Measurements from ENCODE around the gene PRTN3. TPM values are rescaled to one million over a fixed set of nuclear protein-coding genes. Genes with fewer than 3 reads are reported as not detected.

The PRTN3 gene
- total RNA-seq, 1 donor from 2014 or later: not detected

GRCh38 chr19:797528-798414 is 43.0 kb upstream of the PRTN3 start:
- no peaks in the 10 kb centered on the region for H3K9me3 Mint-ChIP-seq
- TF ChIP-seq CTCF (IDR thresholded peaks at IDR 0.05): no peak
- H3K4me3 Mint-ChIP-seq: peak overlapping the region; percentile 89
- no peaks in the 10 kb centered on the region for H3K27me3 Mint-ChIP-seq
- ChIA-PET POLR2A (interaction anchor here (0.6 to 1.9 kb wide), 7 partner anchors 11 to 1764 kb away, joined by 3 to 8 read pairs (median 3); partner anchors contain the start of gene WDR18), CTCF (no interaction called here)
- peak; percentile 86 for DNase-seq
- H3K4me1 Mint-ChIP-seq: peaks cover 39% of the 10 kb centered on the region
- H3K36me3 Mint-ChIP-seq (ENCODE audit: low read depth): peaks cover 30% of the 10 kb centered on the region
- peak; percentile 21 for ATAC-seq (ENCODE audit: low read depth)
- H3K27ac Mint-ChIP-seq: peak overlapping the region; percentile 76
- intact Hi-C loops (cut with micrococcal nuclease): loop anchor here (1.0 to 5.0 kb wide), 13 partner anchors 65 to 855 kb away; partner anchors contain the start of genes ATP5F1D, BSG, CDC34 and CIRBP

- ATAC-seq (ENCODE audit: low read depth) (no peak), DNase-seq (peak; percentile 36)
- Mint-ChIP-seq H3K27ac (peak overlapping the region; percentile 73), H3K9me3 (no peaks in the 10 kb centered on the region), H3K36me3 (ENCODE audit: low read depth) (peaks cover 35% of the 10 kb centered on the region), H3K4me3 (peak overlapping the region; percentile 86), H3K27me3 (no peaks in the 10 kb centered on the region), H3K4me1 (peaks cover 40% of the 10 kb centered on the region)
- no peak for TF ChIP-seq CTCF (IDR thresholded peaks at IDR 0.05)
- ChIA-PET POLR2A (interaction anchor here (0.6 to 1.9 kb wide), 3 partner anchors 10 to 126 kb away, joined by 3 to 6 read pairs (median 5); no protein-coding TSS in a partner anchor), CTCF (interaction anchor here (1.5 kb wide), 1 partner anchor 65 kb away, joined by 5 read pairs; no protein-coding TSS in a partner anchor)
- intact Hi-C loops (cut with micrococcal nuclease): loop anchor here (5.0 kb wide), 3 partner anchors 109 to 854 kb away; partner anchors contain the start of genes MBD3 and TCF3
Observed at GRCh38 chr19:798415-799075, 42.3 kb upstream of the PRTN3 start.

- Mint-ChIP-seq H3K4me1 (peaks cover 40% of the 10 kb centered on the region), H3K27ac (peak overlapping the region; percentile 69), H3K9me3 (no peaks in the 10 kb centered on the region), H3K36me3 (ENCODE audit: low read depth) (peaks cover 42% of the 10 kb centered on the region), H3K27me3 (no peaks in the 10 kb centered on the region), H3K4me3 (peak overlapping the region; percentile 86)
- POLR2A ChIA-PET: interaction anchor here (1.9 kb wide), 1 partner anchor 9 kb away, joined by 5 read pairs; no protein-coding TSS in a partner anchor
- no peak for TF ChIP-seq CTCF (IDR thresholded peaks at IDR 0.05)
- no peak for DNase-seq
- intact Hi-C loops (cut with micrococcal nuclease): loop anchor here (5.0 kb wide), 3 partner anchors 108 to 853 kb away; partner anchors contain the start of genes MBD3 and TCF3
- CTCF ChIA-PET: interaction anchor here (1.5 kb wide), 1 partner anchor 64 kb away, joined by 5 read pairs; no protein-coding TSS in a partner anchor
- no peak for ATAC-seq (ENCODE audit: low read depth)
Observed at GRCh38 chr19:799076-799881, 41.5 kb upstream of the PRTN3 start.

GRCh38 chr19:800360-801029 is 40.3 kb upstream of the PRTN3 start:
- Mint-ChIP-seq H3K4me3 (peak overlapping the region; percentile 42), H3K9me3 (no peaks in the 10 kb centered on the region), H3K4me1 (peaks cover 40% of the 10 kb centered on the region), H3K27ac (no peak overlapping the region), H3K36me3 (ENCODE audit: low read depth) (peaks cover 47% of the 10 kb centered on the region), H3K27me3 (no peaks in the 10 kb centered on the region)
- no peak for ATAC-seq (ENCODE audit: low read depth)
- CTCF ChIA-PET: no interaction called here
- DNase-seq: no peak
- no peak for TF ChIP-seq CTCF (IDR thresholded peaks at IDR 0.05)
- intact Hi-C loops (cut with micrococcal nuclease): no loop called here
- POLR2A ChIA-PET: no interaction called here
